NCI-H345 treated with DMSO at 0.1 percent for 48 hours (cell line): ENCODE data around the gene NAP1L5.

Source experiments
- DNase-seq: peaks from one replicate; lab custom pipeline; 2025; ENCODE audit not compliant: unreplicated experiment; lab: John Stamatoyannopoulos, UW

The NAP1L5 gene

DNA sequence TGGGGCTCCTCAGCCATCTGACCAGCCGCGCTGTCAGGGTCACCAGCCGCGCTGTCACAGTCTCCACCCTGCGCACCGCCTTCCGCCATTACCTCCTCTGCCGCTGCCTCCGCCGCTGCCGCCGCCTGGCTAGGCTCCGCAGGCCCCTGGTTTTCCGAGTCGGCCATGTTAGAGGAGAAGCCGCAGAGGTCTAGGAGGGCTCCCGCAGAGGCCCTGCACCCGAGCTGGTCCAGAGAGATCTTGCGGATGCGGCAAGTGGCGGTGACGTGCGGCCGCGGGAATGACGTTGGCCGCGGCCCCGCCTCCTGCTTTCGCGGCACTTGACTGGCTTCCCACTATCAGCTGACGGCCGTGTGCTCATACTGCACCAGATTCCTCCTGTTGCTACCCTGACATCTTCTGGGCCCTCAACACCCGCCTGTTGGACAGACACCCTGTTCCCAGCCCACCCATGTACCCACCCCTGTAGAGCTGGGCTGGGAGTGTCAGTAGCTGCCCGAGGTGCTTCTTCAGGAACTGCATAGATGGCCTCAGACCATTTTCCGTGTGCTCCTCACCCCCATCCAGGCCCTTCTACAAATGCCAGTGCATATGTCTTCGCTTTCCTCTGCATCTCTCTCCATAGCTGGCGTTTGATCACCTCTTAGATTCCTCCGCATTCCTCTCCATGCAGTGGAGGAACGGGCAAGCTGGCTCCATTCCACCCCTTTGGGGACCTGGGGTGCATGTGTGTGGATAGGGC lies at the start of gene NAP1L5:
Gene NAP1L5, minus strand, starts transcription at position 242 of the 742 bp plus-strand sequence. Its CDS starts 75 bp downstream, at position 167.
- peak; percentile 51 for DNase-seq

DNA sequence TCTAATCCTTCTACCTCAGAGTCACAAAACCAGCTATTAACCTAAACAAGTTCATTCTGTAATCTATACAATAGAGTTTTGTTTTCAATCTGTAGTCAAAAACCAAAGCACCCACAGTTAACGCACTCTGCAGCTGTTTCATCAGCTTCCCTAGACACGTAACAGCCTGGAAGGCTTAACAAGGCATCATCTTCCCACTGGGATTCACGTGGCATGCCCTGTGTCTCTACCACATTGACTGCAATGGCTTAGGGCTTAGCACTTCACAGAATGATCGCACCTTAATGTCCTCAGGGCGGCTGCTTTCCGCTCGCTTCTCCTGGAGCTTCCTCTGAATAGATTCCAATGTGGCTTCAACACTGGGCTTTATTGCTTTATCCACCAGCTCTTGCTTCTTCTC lies 49.7 kb upstream of the NAP1L5 start:
- DNase-seq = no peak

- no peak for DNase-seq
Observed at GRCh38 chr4:88746206-88746605, 48.6 kb upstream of the NAP1L5 start.

DNA sequence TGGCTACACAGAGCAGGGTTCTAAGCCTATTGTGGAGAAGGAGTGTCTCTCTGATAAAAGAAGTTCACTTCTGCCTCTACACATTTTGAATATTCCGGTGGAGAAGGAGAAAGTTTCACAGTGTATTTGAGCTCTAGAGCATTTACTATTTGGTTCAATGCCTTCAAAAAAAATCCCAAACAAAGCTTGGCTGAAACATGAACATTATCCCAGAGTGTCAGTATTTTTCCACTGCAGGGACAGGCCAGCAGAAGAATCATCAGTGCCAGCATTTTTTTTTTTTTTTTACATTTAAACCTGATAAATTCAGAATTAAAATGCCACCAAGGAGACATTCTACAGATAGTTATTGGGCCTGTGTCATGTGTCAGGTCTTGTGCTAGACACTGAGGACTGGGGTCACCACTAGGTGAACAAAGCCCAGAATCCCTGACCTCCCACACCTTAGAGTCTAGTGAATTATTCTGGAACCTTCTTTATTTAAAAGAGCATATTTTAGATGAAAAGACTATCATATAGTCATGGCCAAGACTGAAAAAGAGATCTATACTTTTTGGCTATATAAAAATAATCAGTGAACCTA lies 48.0 kb upstream of the NAP1L5 start:
- no peak for DNase-seq

DNA sequence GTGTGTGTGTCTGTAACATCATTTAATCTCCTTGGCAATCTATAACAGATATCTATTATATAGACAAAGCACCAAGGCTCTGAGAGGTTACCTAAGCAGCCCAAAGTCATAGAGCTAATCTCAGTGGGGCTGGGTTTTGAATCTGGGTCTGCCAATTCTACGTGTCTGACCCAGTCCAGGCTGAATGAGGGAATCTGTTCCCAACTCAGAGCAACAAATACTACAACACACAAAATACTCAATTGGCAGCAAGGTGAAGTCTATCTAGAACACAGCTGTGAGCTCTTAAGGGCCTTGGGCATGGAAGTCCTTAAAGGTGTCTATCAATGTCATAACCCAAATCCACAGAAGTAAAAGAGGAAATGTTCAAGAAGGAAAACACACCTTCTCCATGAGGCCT lies 47.5 kb upstream of the NAP1L5 start:
- DNase-seq = no peak

GRCh38 chr4:88744609-88745008 lies 47.0 kb upstream of the NAP1L5 start:
- no peak for DNase-seq

DNA sequence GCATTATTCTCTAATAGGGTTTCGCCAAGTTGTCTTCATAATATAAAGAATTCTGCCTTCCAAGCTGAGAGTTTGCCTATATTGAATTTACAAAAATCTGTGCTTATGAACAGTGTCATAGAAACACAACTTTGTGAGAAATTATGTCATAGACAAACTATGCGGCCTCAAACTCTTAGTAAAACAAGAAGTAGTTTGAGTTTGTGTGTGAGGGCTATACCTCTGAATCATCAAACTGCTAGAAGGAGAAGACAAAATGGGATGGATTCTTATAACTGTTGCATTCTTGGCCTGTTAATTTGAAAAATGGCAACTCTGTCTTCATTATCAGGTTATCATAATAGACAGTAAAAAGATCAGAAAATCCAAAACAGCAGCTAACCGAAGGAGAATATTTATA lies 46.1 kb upstream of the NAP1L5 start:
- no peak for DNase-seq

DNA sequence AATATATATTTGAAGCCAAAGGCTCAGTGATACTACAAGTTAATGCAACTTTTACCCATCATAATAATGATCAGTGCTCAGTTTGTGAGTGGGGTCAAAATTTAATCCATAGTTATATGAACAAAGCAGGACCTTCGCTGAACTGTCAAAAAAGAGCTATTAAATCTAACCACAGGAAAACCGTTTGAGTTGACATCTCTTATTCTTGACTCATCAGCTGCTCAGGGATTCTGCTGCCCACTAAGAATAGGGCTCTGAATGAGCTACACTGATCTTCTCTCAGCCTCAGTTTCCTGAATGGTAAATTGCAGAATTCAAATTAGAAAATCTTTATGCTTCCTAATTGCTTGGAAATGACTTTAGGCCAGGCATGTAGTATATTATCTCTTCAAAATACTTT lies 44.9 kb upstream of the NAP1L5 start:
- no peak for DNase-seq

DNA sequence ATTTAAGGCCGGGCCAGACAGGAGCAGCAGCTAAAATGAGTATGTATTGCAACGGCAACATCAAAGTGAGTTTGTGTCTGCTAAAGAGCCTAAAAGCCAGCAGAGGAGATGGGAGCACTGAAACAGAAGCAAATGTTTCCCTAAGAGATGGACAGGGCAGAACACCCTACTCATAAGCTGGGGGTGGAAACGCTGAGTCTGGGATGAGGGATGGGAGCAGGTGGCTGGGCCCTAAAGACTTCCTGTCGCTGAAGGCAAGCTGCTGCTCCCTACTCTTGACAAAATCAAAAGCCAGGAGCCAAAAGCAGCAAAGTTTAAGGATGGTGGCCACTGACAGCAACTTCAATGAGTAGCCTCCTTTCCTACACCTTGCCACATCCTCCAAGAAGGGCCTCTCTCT lies 40.6 kb upstream of the NAP1L5 start:
- no peak for DNase-seq

- DNase-seq = no peak
Observed at GRCh38 chr4:88737307-88737941, 39.8 kb upstream of the NAP1L5 start.

GRCh38 chr4:88736264-88736663 lies 38.6 kb upstream of the NAP1L5 start:
- no peak for DNase-seq

DNA sequence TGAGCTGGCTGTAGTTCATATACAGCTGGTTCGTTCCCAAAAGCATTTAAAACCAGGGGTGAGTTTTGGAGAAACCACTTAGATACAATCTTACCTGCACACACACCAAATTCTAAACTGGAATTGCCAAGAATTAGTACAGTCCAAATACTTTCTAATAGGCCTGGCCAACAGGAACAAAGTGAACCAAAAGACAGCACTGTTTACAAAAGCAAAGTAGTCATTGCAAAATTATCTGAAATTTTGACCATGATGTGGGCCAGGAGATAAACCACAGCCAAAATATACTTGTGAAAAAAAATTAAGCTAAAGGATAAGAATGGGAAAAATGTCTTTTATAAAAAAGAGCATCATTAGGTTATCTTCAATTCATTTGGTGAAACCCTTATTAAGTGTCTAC lies 37.9 kb upstream of the NAP1L5 start:
- DNase-seq = no peak

DNA sequence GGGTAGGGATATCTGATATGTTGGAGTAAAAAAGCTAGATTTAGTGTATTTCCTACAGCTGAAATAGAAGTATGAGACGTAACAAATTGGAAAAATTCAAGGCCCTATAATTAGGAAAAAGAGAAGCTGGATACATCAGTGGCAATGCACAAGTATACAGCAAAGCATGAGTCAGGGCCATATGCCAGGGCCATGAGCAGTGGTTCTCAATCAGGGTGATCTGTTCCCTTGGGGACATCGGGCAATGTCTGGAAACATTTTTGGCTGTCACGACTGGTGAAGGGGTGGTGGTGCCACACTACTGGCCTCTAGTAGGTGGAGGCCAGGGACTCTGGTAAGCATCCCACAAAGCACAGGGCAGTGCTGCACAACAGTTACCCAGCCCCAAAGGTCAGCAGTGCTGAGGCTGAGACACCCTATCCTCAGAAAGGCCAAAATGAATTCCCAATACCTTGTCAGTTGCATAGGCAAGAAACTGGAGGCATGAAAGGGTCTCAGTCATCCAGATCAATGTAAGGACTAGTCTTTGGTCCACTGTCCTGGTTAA lies 36.8 kb upstream of the NAP1L5 start:
- DNase-seq = no peak

DNA sequence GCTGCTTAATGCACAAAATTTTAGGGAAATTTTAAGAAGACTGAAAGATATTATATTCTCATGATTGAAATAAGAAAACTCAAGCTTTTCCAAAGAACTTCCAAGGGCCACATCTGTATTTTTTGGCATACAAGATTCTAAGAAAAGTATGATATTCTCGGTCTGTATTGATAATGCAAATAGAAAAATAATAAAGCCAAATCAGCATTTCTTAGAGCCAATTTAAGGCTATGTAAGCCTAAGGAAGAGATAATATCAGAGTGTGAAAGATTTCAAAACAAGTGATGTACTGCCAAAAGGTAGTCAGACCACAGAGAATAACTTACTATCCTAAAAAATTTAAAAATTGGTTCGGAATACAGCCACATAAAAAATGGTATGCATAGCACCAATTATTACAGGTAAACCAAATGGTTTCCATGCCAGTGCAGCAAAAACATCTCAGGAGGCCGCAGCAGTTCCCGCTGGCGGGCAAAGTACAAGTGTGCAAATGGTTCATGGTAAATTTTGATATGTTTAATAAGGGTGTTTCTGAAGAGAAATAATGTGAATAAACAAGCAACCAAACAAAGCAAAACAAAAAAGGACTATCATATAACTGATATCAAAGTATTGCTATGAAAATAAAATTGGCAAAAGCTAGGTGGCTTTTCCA lies 35.2 kb upstream of the NAP1L5 start:
- no peak for DNase-seq

DNA sequence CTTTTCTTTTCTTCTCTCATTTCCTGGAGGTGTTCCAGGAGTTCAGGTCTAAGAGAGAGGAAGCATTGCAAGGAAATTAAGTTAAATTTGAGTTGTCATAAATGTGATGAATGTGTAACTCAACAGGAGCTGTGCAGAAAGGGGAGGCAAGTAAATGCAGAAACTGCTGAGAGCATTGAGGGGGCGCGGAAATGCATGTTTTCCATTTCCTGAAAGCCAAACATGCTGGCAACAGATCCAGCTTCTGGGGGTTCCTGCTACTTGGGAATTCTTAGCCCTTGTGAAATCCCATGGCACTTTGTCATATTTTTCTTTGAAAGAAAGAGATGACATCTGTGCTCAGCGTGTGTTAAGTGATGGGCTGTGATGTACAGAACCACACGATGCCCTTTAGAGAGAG lies 33.8 kb upstream of the NAP1L5 start:
- DNase-seq = no peak

DNA sequence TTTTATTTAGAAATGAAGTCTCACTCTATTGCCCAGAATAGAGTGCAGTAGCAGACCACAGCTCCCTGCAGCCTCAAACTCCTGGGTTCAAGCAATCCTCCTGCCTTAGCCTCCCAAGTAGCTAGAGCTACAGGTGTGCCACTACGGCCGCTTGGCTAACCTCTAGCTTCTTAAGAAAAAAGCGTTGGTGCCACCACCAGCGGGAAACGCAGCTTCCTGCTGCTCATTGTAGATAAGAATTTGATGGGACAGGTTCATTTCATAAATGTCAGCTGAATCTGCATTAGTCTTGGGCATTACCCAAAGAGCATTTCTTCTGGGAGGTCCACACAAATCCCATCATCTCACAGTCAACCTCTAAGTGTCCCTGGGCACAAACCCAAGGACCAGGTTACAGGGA lies 33.2 kb upstream of the NAP1L5 start:
- DNase-seq = no peak

DNA sequence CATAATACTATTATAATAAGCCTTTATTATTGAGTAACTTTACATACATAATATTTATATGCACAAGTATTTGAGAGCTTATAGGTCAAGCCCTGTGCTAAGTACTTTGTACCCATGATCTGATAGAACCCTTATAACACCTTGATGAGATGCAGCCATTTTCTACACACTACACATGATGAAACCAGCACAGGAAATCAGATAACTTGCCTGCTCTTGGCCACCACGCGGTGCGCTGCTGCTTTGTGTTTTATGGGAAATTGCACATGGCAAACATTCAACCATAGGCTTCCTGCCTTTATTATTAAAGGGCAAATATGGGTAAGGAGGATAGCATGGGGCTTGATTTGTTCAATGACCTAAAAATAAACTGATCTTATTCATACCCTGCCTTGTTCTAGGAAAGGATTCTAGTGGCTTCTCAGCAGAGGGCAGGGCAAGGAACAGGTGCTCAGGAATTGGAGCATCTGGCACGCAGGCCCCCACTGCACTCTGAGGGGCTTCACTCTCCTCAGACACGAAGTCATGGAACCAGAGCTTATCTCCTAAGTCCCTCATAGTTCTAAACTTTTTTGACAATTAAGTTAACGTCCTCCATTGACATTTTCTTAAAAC lies 31.6 kb upstream of the NAP1L5 start:
- DNase-seq = no peak

GRCh38 chr4:88728146-88728545 lies 30.5 kb upstream of the NAP1L5 start:
- no peak for DNase-seq

- no peak for DNase-seq
Observed at GRCh38 chr4:88725986-88726385, 28.4 kb upstream of the NAP1L5 start.

- no peak for DNase-seq
Observed at GRCh38 chr4:88725143-88725542, 27.5 kb upstream of the NAP1L5 start.

DNA sequence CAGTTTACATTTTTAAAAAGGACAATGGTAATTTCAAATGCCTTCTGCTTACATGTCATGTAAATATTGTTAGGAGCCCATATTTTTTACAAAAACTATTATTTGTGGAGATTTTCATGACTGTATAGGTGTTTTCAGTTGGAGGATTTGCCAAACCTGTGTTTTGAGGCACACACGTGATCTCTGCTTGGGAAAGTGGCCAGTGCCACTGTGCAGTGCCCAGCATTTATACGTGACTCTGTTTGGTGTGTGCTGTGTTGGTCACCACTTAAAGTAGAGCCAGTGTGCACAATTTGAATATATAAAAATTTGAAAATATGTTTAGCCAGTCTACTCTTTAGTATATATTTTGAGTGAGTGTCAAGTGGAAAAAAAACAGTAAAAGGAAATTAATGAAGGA lies 26.8 kb upstream of the NAP1L5 start:
- no peak for DNase-seq
